ENCODE results near the gene C1QTNF2. TPM values are rescaled to one million over a fixed set of nuclear protein-coding genes. Genes with fewer than 3 reads are reported as not detected.
A peak's percentile ranks its signal among the peaks of the same experiment; 100 is the strongest.

C1QTNF2 gene
- total and polyA plus RNA-seq, 2 of the 13 experiments (the other 11 are each of a cell fraction or from before 2014, with no cell fraction given) = not detected

DNA sequence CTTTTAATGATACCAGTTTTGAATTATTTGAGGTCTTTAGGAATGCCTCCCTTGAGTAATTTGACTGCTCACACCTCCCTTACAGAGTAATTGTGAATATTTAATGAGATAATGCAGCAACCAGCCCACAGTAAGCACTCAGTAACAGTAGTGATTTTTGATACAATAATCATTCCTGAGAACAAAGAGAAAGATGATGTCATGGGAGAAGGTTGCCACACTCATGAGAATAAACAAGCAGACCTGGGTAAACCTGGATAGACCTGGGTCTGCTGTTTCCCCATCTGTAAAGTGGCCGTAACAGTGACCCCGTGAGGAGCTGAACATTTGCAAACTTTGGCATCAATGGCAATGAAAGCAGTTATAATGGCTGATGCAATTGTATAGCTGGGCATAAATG, 4.2 kb downstream of the C1QTNF2 start:
- FAIRE-seq = no peak
- intact Hi-C loops (cut with micrococcal nuclease; ENCODE audit: unreplicated experiment) (no loop called here), in situ Hi-C loops (cut with HindIII; ENCODE audit: extremely low pct_ligation_motif_present, low pct_unique_long_range_greater_than_20kb) (no loop called here)
- no TSS peak for BruUV-seq (replicated peaks)
- no peak for DNase-seq (ENCODE audit: low spot score)
- ATAC-seq = no peak
- no peak overlapping the region for H3K4me2 ChIP-seq (ENCODE audit: low read depth, low read length)
- H3K27me3 ChIP-seq (ENCODE audit: control insufficient read depth in 1 of 2, insufficient read depth in 2 of 2, low read length in 2 of 2) = peaks cover 7 to 28% of the 10 kb centered on the region in 2 experiments; a peak in 4 of 5 replicates
- H3K9ac ChIP-seq (ENCODE audit: insufficient read depth, low read depth, low read length) = no peak overlapping the region
- H3K9me3 ChIP-seq (ENCODE audit: low read length) = no peaks in the 10 kb centered on the region
- H3K36me3 ChIP-seq (replicated peaks in 1 of 2; ENCODE audit: control insufficient read depth in 1 of 2, insufficient read depth in 2 of 2, low read length in 2 of 2) = no peaks in the 10 kb centered on the region
- CTCF ChIA-PET (ENCODE audit: low intra/inter-chr PET ratio, low total read pairs) = no interaction called here
- no peak for TF ChIP-seq HOXA7 (CRISPR knock-in tag; IDR thresholded peaks at IDR 0.05)
- TF ChIP-seq ATF7 (IDR thresholded peaks at IDR 0.05) = peak; percentile 54
- TF ChIP-seq ATF7 (CRISPR knock-in tag; IDR thresholded peaks at IDR 0.05) = no peak
- no peak for TF ChIP-seq MTF1 (CRISPR knock-in tag; IDR thresholded peaks at IDR 0.05)
- no peak for TF ChIP-seq TAF15 (IDR thresholded peaks at IDR 0.05; ENCODE audit: low read depth, low read length, poor library complexity, severe bottlenecking)
- no peak for TF ChIP-seq NFE2 (CRISPR knock-in tag; IDR thresholded peaks at IDR 0.05)
- TF ChIP-seq GRHL1 (CRISPR knock-in tag; conservative IDR thresholded peaks at IDR 0.05) = no peak
- TF ChIP-seq PAF1 (CRISPR knock-in tag; IDR thresholded peaks at IDR 0.05) = no peak
- WGBS (ENCODE audit: low lambda C conversion rate) = 0% methylated on average over 2 of the region's 2 CpGs
- H2AFZ ChIP-seq (ENCODE audit: low read length) = no peak overlapping the region
- no peak overlapping the region for H3K4me3 ChIP-seq (replicated peaks in 1 of 3; ENCODE audit: insufficient read depth in 1 of 3, low read depth in 2 of 3, low read length in 3 of 3)
- H3K79me2 ChIP-seq (ENCODE audit: insufficient read depth, low read length) = no peaks in the 10 kb centered on the region
- H4K20me1 ChIP-seq (ENCODE audit: insufficient read depth, low read length) = no peaks in the 10 kb centered on the region
- no peaks in the 10 kb centered on the region for H3K4me1 ChIP-seq (ENCODE audit: insufficient read depth, low read length)
- no peak overlapping the region for H3K27ac ChIP-seq (ENCODE audit: extremely low read length, insufficient read depth, low read length)
- POLR2A ChIA-PET = no interaction called here
